ENCODE measurements around the gene PRICKLE2.

DNA sequence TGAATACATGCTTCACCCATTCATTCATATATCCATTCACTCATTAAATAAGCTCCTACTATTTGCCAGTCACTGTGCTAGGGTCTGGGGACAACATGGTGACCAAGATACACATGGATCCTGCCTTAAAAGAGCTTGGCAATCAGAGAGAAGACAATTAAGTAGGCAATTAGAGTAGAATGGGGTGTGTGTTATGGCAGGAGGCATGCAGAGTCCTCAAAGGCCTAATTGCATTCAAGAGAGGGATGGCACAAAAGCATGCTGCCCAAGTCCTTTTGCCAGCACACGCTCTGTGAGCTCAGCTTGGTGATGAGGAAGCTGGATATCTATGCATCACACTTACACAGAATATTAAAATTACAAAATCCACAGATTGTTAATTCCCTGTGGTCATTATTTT, 2.8 kb upstream of the PRICKLE2 start:
- no peak for TF ChIP-seq POLR2AphosphoS5 (IDR thresholded peaks at IDR 0.05)
- TF ChIP-seq, protein P1, sequence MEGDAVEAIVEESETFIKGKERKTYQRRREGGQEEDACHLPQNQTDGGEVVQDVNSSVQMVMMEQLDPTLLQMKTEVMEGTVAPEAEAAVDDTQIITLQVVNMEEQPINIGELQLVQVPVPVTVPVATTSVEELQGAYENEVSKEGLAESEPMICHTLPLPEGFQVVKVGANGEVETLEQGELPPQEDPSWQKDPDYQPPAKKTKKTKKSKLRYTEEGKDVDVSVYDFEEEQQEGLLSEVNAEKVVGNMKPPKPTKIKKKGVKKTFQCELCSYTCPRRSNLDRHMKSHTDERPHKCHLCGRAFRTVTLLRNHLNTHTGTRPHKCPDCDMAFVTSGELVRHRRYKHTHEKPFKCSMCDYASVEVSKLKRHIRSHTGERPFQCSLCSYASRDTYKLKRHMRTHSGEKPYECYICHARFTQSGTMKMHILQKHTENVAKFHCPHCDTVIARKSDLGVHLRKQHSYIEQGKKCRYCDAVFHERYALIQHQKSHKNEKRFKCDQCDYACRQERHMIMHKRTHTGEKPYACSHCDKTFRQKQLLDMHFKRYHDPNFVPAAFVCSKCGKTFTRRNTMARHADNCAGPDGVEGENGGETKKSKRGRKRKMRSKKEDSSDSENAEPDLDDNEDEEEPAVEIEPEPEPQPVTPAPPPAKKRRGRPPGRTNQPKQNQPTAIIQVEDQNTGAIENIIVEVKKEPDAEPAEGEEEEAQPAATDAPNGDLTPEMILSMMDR (IDR thresholded peaks at IDR 0.05) = no peak

Data from gastroesophageal sphincter (tissue), 3 donors.